Measurements from ENCODE around the gene SORCS3.

SORCS3 gene

GRCh38 chr10:104646146-104646545 lies 5.1 kb downstream of the SORCS3 start:
- DNase-seq (ENCODE audit: low spot score): no peak

GRCh38 chr10:104648421-104648820 lies 7.3 kb downstream of the SORCS3 start:
- DNase-seq (ENCODE audit: low spot score): no peak

GRCh38 chr10:104650072-104650471 lies 9.0 kb downstream of the SORCS3 start:
- no peak for DNase-seq (ENCODE audit: low spot score)

- no peak for DNase-seq (ENCODE audit: low spot score)
Observed at GRCh38 chr10:104650635-104651331, 9.7 kb downstream of the SORCS3 start.

- no peak for DNase-seq (ENCODE audit: low spot score)
Observed at GRCh38 chr10:104657036-104657435, 15.9 kb downstream of the SORCS3 start.

GRCh38 chr10:104657457-104657856 lies 16.4 kb downstream of the SORCS3 start:
- DNase-seq (ENCODE audit: low spot score): peak; percentile 33

- no peak for DNase-seq (ENCODE audit: low spot score)
Observed at GRCh38 chr10:104658067-104658466, 17.0 kb downstream of the SORCS3 start.

GRCh38 chr10:104659809-104660208 lies 18.7 kb downstream of the SORCS3 start:
- DNase-seq (ENCODE audit: low spot score): no peak

- DNase-seq (ENCODE audit: low spot score): no peak
Observed at GRCh38 chr10:104663076-104663475, 22.0 kb downstream of the SORCS3 start.

GRCh38 chr10:104663563-104663962 lies 22.5 kb downstream of the SORCS3 start:
- no peak for DNase-seq (ENCODE audit: low spot score)

- DNase-seq (ENCODE audit: low spot score): no peak
Observed at GRCh38 chr10:104664205-104664604, 23.1 kb downstream of the SORCS3 start.

- DNase-seq (ENCODE audit: low spot score): no peak
Observed at GRCh38 chr10:104665174-104665573, 24.1 kb downstream of the SORCS3 start.

- peak; percentile 40 for DNase-seq (ENCODE audit: low spot score)
Observed at GRCh38 chr10:104666106-104666505, 25.0 kb downstream of the SORCS3 start.

GRCh38 chr10:104676874-104677273 lies 35.8 kb downstream of the SORCS3 start:
- no peak for DNase-seq (ENCODE audit: low spot score)

- DNase-seq (ENCODE audit: low spot score): peak; percentile 4
Observed at GRCh38 chr10:104678658-104679057, 37.6 kb downstream of the SORCS3 start.

- DNase-seq (ENCODE audit: low spot score): no peak
Observed at GRCh38 chr10:104680467-104681401, 39.6 kb downstream of the SORCS3 start.

GRCh38 chr10:104681485-104681884 lies 40.4 kb downstream of the SORCS3 start:
- no peak for DNase-seq (ENCODE audit: low spot score)

- no peak for DNase-seq (ENCODE audit: low spot score)
Observed at GRCh38 chr10:104683567-104683966, 42.5 kb downstream of the SORCS3 start.

GRCh38 chr10:104686829-104687228 lies 45.7 kb downstream of the SORCS3 start:
- no peak for DNase-seq (ENCODE audit: low spot score)

- no peak for DNase-seq (ENCODE audit: low spot score)
Observed at GRCh38 chr10:104688251-104689042, 47.4 kb downstream of the SORCS3 start.

GRCh38 chr10:104689105-104689504 lies 48.0 kb downstream of the SORCS3 start:
- no peak for DNase-seq (ENCODE audit: low spot score)

- no peak for DNase-seq (ENCODE audit: low spot score)
Observed at GRCh38 chr10:104689547-104689946, 48.5 kb downstream of the SORCS3 start.
